Measurements from ENCODE around the gene DTHD1.

DTHD1 gene

GRCh38 chr4:36320117-36320896, 38.9 kb downstream of the DTHD1 start:
- no peak for DNase-seq

GRCh38 chr4:36321176-36321575, 39.8 kb downstream of the DTHD1 start:
- no peak for DNase-seq

GRCh38 chr4:36322921-36323354, 41.5 kb downstream of the DTHD1 start:
- peak; percentile 43 for DNase-seq

DNA sequence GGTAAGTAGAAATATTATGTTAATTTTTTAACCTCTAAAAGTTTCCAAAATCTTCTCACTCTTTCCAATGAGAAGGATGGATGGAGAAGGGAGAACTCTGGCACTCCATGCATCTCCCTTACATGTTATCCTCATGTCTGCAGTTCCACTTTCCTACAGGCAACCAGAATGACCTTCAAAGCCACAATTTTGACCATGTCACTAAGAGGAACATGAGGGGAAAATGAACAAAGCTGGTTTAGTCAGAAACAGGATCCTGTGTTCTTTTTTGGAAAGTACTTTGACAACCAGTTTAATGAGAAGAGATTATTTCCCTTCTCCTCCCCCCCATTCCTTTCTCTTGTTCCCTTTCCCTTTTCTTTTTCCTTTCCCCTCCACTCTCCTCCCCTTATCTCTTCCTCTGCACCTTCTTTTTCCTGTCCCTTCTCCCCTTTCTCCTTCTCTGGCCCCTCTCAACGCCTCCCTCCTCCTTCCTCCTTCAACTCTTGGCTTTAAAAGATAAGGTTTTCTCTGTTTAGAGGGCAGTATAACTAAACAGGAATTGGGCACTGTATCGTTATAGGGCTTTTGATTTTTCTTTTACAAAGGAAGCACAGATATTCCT, 42.5 kb downstream of the DTHD1 start:
- DNase-seq: no peak

GRCh38 chr4:36324808-36325207, 43.4 kb downstream of the DTHD1 start:
- DNase-seq: no peak

- DNase-seq: no peak
These were observed 44.1 kb downstream of the DTHD1 start for GRCh38 chr4:36325499-36325898.

GRCh38 chr4:36325926-36326325, 44.5 kb downstream of the DTHD1 start:
- DNase-seq: no peak

DNA sequence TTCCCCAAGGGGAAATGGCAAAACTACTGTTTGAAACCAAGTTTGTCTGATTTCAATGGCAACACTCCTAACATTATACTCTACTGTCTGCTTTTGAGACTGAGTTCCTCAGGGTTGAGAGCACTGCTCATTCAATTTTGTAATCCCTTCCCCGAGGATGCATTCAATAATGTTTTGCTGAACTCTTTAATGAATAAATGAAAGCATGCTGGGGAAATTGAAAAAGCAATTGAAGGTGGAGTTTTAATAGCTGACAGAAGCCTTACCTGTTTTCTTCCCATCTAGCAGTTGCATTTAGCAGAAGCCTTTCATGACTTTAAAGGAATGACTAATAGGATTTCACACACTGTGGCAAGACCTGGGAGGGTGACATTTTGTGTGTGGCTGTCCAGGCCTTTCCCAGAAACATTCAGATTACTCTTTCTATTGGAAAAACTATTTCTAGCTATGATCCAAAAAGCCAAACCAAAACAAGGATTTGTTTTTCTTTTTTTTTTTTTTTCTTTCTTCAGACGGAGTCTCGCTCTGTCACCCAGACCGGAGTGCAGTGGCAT, 45.1 kb downstream of the DTHD1 start:
- DNase-seq: peak; percentile 11

DNA sequence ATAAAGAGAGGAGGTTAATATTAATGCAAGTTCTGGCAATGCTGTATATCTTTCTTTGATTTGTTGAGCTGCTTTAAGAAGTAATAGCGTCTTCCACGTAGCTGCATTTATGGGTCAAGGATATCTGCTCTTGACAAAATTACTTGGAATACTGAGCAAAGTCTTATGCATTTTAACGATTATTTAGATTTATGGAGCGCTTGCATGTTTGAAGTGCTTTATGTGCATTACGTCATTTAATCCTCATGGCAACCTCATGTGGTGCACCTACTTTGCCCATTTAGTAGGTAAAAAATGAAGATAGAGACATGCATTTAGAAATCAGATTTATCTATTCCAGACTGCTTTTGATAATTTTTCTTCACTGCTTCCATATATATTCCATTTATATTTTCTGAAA, 46.0 kb downstream of the DTHD1 start:
- no peak for DNase-seq

- no peak for DNase-seq
These were observed 46.7 kb downstream of the DTHD1 start for GRCh38 chr4:36328130-36328529.

GRCh38 chr4:36329228-36329627, 47.8 kb downstream of the DTHD1 start:
- DNase-seq: no peak

DNA sequence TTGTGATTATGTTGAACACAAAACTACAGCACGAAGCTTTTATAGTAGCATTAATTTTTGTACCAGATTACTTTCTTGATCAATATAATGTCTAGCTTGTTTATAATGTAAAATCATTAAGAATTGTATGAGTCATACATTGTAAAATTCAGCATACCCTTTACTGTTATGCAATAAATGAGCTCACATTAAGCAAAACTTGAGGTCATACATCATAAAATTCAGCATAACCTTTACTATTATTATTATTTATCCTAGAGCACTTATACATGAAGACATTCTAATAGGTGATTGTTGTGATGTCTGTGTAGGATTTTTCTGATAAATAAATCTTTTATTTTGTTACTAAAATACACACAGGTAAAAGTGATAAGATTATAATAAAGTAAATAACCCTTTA, 49.4 kb downstream of the DTHD1 start:
- no peak for DNase-seq

DNA sequence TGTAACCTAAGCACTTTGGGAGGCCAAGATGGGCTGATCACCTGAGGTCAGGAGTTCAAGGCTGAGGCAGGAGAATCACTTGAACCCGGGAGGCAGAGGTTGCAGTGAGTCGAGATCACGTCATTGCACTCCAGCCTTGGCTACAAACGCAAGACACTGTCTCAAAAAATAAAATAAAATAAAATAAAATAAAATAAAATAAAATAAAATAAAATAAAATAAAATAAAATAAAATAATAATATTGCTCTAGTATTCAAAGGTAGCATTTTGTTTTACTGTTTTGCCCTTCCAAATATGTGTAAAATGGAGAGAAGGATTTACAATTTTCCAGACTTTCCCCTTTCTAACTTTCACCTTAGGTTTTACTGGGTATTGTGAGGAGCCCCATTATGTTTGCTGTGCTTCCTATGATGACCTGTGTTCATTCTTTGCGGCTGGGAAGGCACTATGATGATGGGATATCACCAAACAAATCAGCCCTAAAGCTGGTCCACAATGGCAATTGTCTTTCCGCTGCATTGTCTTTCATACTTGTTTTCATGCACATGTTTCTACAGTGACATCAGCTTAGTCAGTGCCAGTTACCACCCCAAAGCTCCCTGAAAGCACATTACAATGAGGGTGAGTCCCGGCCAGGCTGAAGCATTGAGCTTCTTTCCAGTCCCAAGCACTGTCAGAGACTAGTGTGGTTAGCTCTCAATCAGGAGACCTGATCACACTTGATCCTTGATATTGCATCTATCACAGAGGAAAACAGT, 50.8 kb downstream of the DTHD1 start:
- DNase-seq: peak; percentile 40

DNA sequence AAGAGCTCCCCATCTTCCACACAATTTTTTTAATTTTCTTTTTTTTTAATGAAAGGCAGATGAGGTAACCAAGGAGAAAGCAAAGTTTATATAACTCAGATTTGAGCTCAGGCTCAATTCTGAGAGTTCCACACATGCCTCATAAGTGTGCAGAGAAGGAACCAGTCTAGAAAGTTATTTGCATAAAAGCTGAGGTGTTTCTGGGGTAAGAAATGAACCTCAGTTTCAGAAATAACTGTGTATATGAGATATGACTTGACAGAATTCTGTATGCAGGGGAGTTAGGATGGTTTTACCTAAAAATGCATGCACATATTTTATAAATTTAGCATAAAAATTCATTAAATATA, 51.3 kb downstream of the DTHD1 start:
- DNase-seq: no peak

DNA sequence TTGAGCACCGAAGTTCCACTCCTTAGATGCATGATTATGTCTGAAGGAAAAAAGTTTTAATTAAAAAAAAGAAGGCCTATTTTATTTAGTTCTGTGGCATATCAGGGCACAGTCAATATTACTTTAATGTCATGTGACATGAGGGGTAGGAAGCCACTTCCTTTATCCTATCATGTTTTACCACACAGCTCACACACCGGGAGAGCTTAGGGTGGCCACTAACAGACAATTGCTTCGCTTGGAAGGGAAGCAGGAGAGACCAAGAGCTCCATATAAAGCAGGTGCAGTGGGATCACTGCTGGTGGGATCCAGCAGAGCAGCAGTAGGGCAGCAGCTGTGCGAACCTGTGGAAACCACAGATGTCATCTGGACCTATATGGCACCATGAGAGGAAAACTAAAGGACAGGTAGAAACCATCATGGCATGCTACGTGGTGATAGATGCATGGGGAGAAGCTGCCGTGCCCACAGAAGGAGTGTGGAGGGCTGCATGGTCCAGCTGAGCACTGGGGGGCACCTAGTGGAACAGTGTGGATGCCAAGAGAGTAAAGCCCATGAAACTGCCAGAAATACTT, 52.0 kb downstream of the DTHD1 start:
- no peak for DNase-seq

DNA sequence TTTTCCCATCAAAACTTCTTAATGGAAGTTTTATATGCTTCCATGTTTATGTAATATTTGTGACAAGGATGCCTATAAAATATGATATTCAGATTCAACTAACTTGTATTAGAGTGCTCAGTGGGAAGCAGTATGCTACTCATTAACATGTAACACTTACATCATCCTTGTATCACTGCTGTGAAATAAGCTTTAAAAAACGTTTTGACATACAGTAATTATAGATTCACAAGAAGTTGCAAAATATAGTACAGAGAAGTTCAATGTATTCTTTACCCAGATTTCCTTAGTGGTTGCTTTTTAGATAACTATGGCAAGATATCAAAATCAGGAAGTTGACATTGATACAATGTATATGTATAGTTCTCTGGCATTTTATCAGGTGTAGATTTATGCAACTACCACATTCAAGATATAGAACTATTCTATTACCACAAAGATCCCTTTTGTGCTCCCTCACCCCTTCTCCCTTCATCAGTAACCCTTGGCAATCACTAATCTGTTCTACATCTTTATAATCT, 56.3 kb downstream of the DTHD1 start:
- no peak for DNase-seq

GRCh38 chr4:36338973-36339372, 57.6 kb downstream of the DTHD1 start:
- no peak for DNase-seq

DNA sequence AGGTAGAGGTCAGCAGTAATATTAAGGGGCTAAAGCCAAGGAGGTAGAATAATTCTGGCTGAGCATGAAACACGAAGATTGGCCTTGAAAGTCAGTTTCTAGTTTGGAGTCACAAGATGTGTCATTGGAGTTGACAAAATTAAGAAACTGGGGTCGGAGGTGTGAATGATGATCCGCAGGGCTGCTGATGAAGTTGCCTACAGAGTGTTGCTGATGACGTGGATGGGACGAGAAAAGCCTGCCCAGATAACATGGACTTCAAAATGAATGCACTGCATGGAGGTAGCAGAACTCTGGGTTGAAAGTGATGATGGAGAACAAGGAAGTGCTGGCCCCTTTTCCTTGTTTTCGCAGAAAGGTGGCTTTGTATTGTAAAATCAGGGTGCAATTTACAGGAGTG, 60.5 kb downstream of the DTHD1 start:
- no peak for DNase-seq

GRCh38 chr4:36343501-36344175, 62.2 kb downstream of the DTHD1 start:
- no peak for DNase-seq

DNA sequence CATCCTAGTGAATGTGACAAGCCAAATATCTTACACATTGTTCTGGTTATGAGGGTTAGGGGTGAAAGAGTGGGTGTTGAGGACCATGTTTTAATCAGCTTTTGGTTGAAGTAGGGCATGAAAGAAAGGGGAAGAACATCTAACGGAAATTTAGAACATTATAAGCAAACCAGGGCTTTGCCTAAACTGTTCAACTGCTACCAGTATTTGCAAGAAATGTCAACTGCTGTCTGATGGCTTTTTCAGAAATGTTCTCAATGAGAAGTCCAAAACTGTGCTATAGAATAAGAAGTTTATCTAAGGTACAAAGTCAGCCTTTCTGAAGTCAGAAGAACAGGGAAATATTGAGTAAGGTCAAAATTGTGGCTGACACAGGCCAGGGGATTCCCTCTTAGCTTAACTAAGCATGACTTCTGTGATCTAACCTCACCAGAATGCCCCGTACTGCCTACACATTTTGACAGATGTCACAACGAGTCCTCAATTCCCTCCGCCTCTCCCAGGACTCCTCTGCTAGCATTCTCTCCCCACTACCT, 67.1 kb downstream of the DTHD1 start:
- peak; percentile 49 for DNase-seq

- no peak for DNase-seq
These were observed 68.6 kb downstream of the DTHD1 start for GRCh38 chr4:36349938-36350549.

All from stimulated activated CD4-positive, alpha-beta T cell treated with anti-CD3 and anti-CD28 coated beads, Interleukin-1b, Interleukin-23, amount 100 ng/mL, for 48 hours (primary cell).